ENCODE measurements around the gene TNFAIP3. TPM values are rescaled to one million over a fixed set of nuclear protein-coding genes. Genes with fewer than 3 reads are reported as not detected.

TNFAIP3 gene
- total and polyA plus RNA-seq, 2 donors (not counting 1 experiment from before 2014, with no cell fraction given) = 7.8 to 23.5 TPM

- Histone ChIP-seq H3K36me3 (ENCODE audit: control insufficient read depth, insufficient read depth, low read length) (no peaks in the 10 kb centered on the region), H2AFZ (ENCODE audit: low read length) (no peak overlapping the region), H3K9me3 (ENCODE audit: control insufficient read depth, insufficient read depth, low read depth, low read length) (no peaks in the 10 kb centered on the region), H4K20me1 (ENCODE audit: control insufficient read depth, extremely low read depth, insufficient read depth, low read length) (no peaks in the 10 kb centered on the region), H3K79me2 (ENCODE audit: control insufficient read depth, insufficient read depth, low read length) (no peaks in the 10 kb centered on the region), H3K4me3 (replicated peaks in 1 of 4; ENCODE audit: control extremely low read depth in 1 of 4, insufficient read depth in 1 of 4, low read depth in 3 of 4, low read length in 4 of 4) (no peak overlapping the region), H3K9ac (ENCODE audit: insufficient read depth, low read length) (no peak overlapping the region), H3K4me1 (ENCODE audit: control insufficient read depth, extremely low read depth, insufficient read depth, low read length) (peaks cover 3% of the 10 kb centered on the region), H3K4me2 (ENCODE audit: extremely low read depth, insufficient read depth, low read length) (no peak overlapping the region), H3K27me3 (ENCODE audit: control insufficient read depth, insufficient read depth, low read length) (no peaks in the 10 kb centered on the region), H3K27ac (ENCODE audit: insufficient read depth, low read length) (no peak overlapping the region)
- TF ChIP-seq EZH2 (IDR thresholded peaks at IDR 0.05; ENCODE audit: low read length, missing control alignments) (no peak), CTCF (conservative IDR thresholded peaks at IDR 0.05 in 1 of 2, IDR thresholded peaks at IDR 0.05 in 1 of 2; ENCODE audit: low read depth in 1 of 2, low read length in 2 of 2) (no peak)
- no peak for DNase-seq (ENCODE audit: low read depth in 2 of 2)
These were observed 10.7 kb upstream of the TNFAIP3 start for GRCh38 chr6:137856138-137856898.

- no peak overlapping the region for H3K4me2 ChIP-seq (ENCODE audit: extremely low read depth, insufficient read depth, low read length)
- no peak overlapping the region for H3K27ac ChIP-seq (ENCODE audit: insufficient read depth, low read length)
- H3K27me3 ChIP-seq (ENCODE audit: control insufficient read depth, insufficient read depth, low read length) = no peaks in the 10 kb centered on the region
- H3K36me3 ChIP-seq (ENCODE audit: control insufficient read depth, insufficient read depth, low read length) = no peaks in the 10 kb centered on the region
- no peaks in the 10 kb centered on the region for H3K4me1 ChIP-seq (ENCODE audit: control insufficient read depth, extremely low read depth, insufficient read depth, low read length)
- H3K9ac ChIP-seq (ENCODE audit: insufficient read depth, low read length) = no peak overlapping the region
- no peaks in the 10 kb centered on the region for H4K20me1 ChIP-seq (ENCODE audit: control insufficient read depth, extremely low read depth, insufficient read depth, low read length)
- TF ChIP-seq CTCF (conservative IDR thresholded peaks at IDR 0.05 in 1 of 2, IDR thresholded peaks at IDR 0.05 in 1 of 2; ENCODE audit: low read depth in 1 of 2, low read length in 2 of 2) (no peak), EZH2 (IDR thresholded peaks at IDR 0.05; ENCODE audit: low read length, missing control alignments) (no peak)
- DNase-seq (ENCODE audit: low read depth in 2 of 2) = no peak
- no peak overlapping the region for H3K4me3 ChIP-seq (replicated peaks in 1 of 4; ENCODE audit: control extremely low read depth in 1 of 4, insufficient read depth in 1 of 4, low read depth in 3 of 4, low read length in 4 of 4)
- H2AFZ ChIP-seq (ENCODE audit: low read length) = no peak overlapping the region
- no peaks in the 10 kb centered on the region for H3K9me3 ChIP-seq (ENCODE audit: control insufficient read depth, insufficient read depth, low read depth, low read length)
- H3K79me2 ChIP-seq (ENCODE audit: control insufficient read depth, insufficient read depth, low read length) = no peaks in the 10 kb centered on the region
These were observed 8.0 kb upstream of the TNFAIP3 start for GRCh38 chr6:137859025-137859424.

GRCh38 chr6:137860394-137861005 is 6.6 kb upstream of the TNFAIP3 start:
- no peaks in the 10 kb centered on the region for H4K20me1 ChIP-seq (ENCODE audit: control insufficient read depth, extremely low read depth, insufficient read depth, low read length)
- TF ChIP-seq CTCF (conservative IDR thresholded peaks at IDR 0.05 in 1 of 2, IDR thresholded peaks at IDR 0.05 in 1 of 2; ENCODE audit: low read depth in 1 of 2, low read length in 2 of 2) (no peak), EZH2 (IDR thresholded peaks at IDR 0.05; ENCODE audit: low read length, missing control alignments) (no peak)
- H3K4me2 ChIP-seq (ENCODE audit: extremely low read depth, insufficient read depth, low read length) = no peak overlapping the region

More at GRCh38 chr6:137860394-137861005, 6.6 kb upstream of the TNFAIP3 start:
- H3K9me3 ChIP-seq (ENCODE audit: control insufficient read depth, insufficient read depth, low read depth, low read length) = no peaks in the 10 kb centered on the region
- no peaks in the 10 kb centered on the region for H3K27me3 ChIP-seq (ENCODE audit: control insufficient read depth, insufficient read depth, low read length)
- no peaks in the 10 kb centered on the region for H3K36me3 ChIP-seq (ENCODE audit: control insufficient read depth, insufficient read depth, low read length)
- no peak overlapping the region for H3K27ac ChIP-seq (ENCODE audit: insufficient read depth, low read length)
- no peak overlapping the region for H3K9ac ChIP-seq (ENCODE audit: insufficient read depth, low read length)
- H3K4me1 ChIP-seq (ENCODE audit: control insufficient read depth, extremely low read depth, insufficient read depth, low read length) = no peaks in the 10 kb centered on the region
- no peak overlapping the region for H2AFZ ChIP-seq (ENCODE audit: low read length)
- DNase-seq (ENCODE audit: low read depth in 2 of 2) = no peak
- no peaks in the 10 kb centered on the region for H3K79me2 ChIP-seq (ENCODE audit: control insufficient read depth, insufficient read depth, low read length)
- no peak overlapping the region for H3K4me3 ChIP-seq (replicated peaks in 1 of 4; ENCODE audit: control extremely low read depth in 1 of 4, insufficient read depth in 1 of 4, low read depth in 3 of 4, low read length in 4 of 4)
